ENCODE results near the gene TOR1A.

The TOR1A gene

DNA sequence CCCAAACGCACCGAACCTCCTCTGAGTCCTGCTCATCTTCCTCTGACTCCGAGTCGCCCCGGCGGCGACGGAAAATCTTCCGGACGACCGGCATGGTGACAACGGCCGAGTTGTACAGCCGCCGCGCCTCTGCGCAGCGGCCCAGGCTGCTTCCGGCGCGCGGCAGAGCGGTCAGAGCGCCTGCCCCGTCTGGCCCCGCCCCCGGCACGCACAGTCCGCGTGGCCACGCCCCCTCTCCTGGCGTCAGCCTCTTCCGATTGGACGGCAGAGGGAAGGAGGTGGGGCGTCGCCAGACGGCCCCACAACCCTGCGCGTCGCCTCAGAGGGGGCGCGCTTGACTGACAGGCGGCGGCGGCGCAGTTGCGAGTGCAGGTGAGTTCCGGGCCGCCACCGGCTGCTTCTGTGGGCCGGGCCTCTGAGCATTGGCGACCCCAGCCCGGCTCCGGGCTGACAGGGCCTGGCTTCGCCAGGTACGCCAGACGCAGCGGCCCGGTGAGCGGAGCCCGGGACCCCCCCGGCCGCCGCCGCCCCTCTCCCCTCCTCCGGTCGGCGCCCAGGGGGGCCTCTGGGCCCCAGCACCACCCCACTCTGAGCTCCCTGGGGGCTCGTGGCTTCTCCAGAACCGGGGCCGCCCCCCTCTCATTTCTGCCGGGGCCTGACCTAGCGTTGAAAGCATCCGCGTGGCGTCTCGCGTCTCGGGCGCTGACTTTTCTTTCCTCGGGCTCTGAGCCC lies 11.4 kb upstream of the TOR1A start, which contains the start of the genes C9orf78 and USP20:
C9orf78 (minus strand) TSS at position 148 of the 732 bp plus-strand sequence; CDS start at position 94, 54 bp downstream.
USP20 (plus strand) TSS at position 331 of the 732 bp plus-strand sequence. CDS start 17,098 bp downstream, outside the sequence.
- peak within 1 kb of the TSS; percentile 76 for H3K9ac ChIP-seq (ENCODE audit: low read depth, low read length)
- no peaks in the 10 kb centered on the region for H3K9me3 ChIP-seq (ENCODE audit: insufficient read depth, low read depth, low read length)
- H3K27me3 ChIP-seq (ENCODE audit: insufficient read depth, low read length) = no peaks in the 10 kb centered on the region
- H3K36me3 ChIP-seq (ENCODE audit: insufficient read depth, low read length) = peaks cover 31% of the 10 kb centered on the region
- under 1% methylated on average over 81 of the region's 81 CpGs for WGBS
- peak within 1 kb of the TSS; percentile 31; the same call in 1 of the 2 replicates for H3K27ac ChIP-seq (ENCODE audit: low read depth, low read length)
- peak within 1 kb of the TSS; percentile 85 for H3K4me3 ChIP-seq (ENCODE audit: low read length)
- peaks cover 12% of the 10 kb centered on the region for H3K4me1 ChIP-seq (ENCODE audit: insufficient read depth, low read length)

DNA sequence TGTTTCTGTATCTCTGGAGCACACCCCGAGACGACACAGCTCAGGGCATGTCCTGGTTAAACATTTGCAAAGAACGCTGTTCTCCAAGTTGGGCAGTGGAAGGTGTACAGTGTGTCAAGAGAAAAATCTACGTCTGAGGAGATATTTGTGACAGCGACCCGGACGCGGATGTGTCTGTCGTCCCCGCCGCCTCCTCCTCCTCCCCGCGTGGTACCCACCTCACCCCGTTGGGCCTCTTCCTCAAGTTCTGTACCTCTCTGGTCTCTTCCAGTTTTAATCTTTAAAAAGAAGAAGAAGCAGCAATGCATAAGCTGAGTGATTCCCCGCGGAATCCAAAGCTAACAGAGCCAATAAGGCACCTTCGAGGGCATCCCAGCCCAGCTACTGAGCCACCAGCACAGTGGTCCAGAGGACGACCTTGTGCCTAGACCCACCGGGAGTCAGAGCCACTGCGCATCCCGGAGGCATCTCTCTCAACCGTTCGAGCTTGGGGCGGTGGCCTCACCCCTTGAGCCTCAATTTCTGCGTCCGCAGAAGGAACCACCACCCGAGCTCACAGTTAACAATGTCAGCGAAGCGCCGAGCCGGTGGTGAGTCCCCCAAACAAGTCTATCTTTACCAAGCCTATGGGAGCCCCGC lies 10.7 kb upstream of the TOR1A start:
- Histone ChIP-seq H3K4me3 (ENCODE audit: low read length) (peak overlapping the region; percentile 85), H3K4me1 (ENCODE audit: insufficient read depth, low read length) (peaks cover 12% of the 10 kb centered on the region), H3K9me3 (ENCODE audit: insufficient read depth, low read depth, low read length) (no peaks in the 10 kb centered on the region), H3K9ac (ENCODE audit: low read depth, low read length) (peak overlapping the region; percentile 76), H3K27ac (ENCODE audit: low read depth, low read length) (0 out of 2 replicates have a peak overlapping the region, but pooled peaks have one; percentile 9), H3K36me3 (ENCODE audit: insufficient read depth, low read length) (peaks cover 38% of the 10 kb centered on the region), H3K27me3 (ENCODE audit: insufficient read depth, low read length) (no peaks in the 10 kb centered on the region)
- WGBS = 5% methylated on average over 32 of the region's 32 CpGs

DNA sequence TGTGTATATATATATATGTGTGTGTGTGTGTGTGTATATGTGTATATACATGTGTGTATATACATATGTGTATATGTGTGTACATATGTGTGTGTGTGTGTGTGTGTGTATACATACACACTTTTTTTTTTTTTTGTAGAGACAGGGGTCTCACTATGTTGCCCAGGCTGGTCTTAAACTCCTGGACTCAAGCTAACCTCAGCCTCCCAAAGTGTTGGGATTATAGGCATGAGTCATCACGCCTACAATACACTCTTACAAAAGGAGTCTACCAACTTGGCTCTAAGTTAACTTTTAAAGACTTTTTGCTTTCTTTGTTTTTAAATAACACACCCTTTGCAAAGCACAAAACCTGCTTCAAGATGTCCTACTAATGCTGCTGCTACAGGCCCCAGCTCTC lies 9.0 kb upstream of the TOR1A start:
- no peak overlapping the region for H3K27ac ChIP-seq (ENCODE audit: low read depth, low read length)
- H3K9ac ChIP-seq (ENCODE audit: low read depth, low read length) = no peak overlapping the region
- no peaks in the 10 kb centered on the region for H3K27me3 ChIP-seq (ENCODE audit: insufficient read depth, low read length)
- peaks cover 53% of the 10 kb centered on the region for H3K36me3 ChIP-seq (ENCODE audit: insufficient read depth, low read length)
- H3K4me1 ChIP-seq (ENCODE audit: insufficient read depth, low read length) = peaks cover 10% of the 10 kb centered on the region
- H3K9me3 ChIP-seq (ENCODE audit: insufficient read depth, low read depth, low read length) = no peaks in the 10 kb centered on the region
- 88% methylated on average over 1 of the region's 1 CpG for whole genome bisulfite sequencing
- no peak overlapping the region for H3K4me3 ChIP-seq (ENCODE audit: low read length)

DNA sequence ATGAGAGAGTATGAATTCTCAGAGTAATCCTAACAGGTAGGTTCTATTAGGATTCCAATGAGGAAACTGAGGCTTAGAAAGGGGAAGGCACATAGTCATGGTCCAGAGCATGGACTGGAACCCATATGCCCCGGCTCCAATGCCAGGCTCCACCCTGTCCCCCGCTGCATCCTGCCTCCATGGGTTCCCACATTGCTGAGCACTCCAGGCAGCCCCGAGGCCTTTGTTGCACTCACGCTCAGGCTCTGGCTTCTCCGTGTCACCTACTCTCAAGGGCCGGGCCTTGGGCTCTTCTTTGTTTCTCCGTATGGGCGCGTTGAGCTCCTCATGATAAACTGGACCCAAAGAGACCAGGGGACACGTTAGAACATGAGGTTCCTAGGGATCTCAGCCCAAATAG lies 5.0 kb upstream of the TOR1A start:
- H3K27ac ChIP-seq (ENCODE audit: low read depth, low read length) = no peak overlapping the region
- H3K9me3 ChIP-seq (ENCODE audit: insufficient read depth, low read depth, low read length) = no peaks in the 10 kb centered on the region
- H3K4me3 ChIP-seq (ENCODE audit: low read length) = no peak overlapping the region
- H3K27me3 ChIP-seq (ENCODE audit: insufficient read depth, low read length) = no peaks in the 10 kb centered on the region
- no peak overlapping the region for H3K9ac ChIP-seq (ENCODE audit: low read depth, low read length)
- 95% methylated on average over 10 of the region's 10 CpGs for WGBS
- H3K4me1 ChIP-seq (ENCODE audit: insufficient read depth, low read length) = no peaks in the 10 kb centered on the region
- H3K36me3 ChIP-seq (ENCODE audit: insufficient read depth, low read length) = peaks cover 64% of the 10 kb centered on the region

DNA sequence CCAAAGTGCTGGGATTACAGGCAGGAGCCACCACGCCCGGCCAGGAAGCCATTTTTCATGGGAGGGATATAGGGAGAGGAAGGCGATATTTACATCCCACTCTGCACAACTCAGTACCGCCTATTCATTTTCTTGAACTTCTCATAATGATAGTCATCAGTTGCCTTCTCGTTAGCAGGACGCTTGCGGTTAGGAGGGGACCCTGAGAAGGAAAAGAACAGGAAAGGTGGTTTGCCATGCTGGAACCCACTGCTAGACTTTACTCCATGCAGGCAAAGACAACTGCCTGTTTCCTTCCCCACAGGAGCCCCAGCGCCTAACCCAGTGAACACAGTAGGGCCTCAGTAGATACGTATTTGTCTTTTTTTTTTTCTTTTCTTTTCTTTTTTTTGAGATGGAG lies 4.1 kb upstream of the TOR1A start:
- Histone ChIP-seq H3K9me3 (ENCODE audit: insufficient read depth, low read depth, low read length) (no peaks in the 10 kb centered on the region), H3K9ac (ENCODE audit: low read depth, low read length) (no peak overlapping the region), H3K27me3 (ENCODE audit: insufficient read depth, low read length) (no peaks in the 10 kb centered on the region), H3K36me3 (ENCODE audit: insufficient read depth, low read length) (peaks cover 61% of the 10 kb centered on the region), H3K4me3 (ENCODE audit: low read length) (no peak overlapping the region), H3K4me1 (ENCODE audit: insufficient read depth, low read length) (no peaks in the 10 kb centered on the region), H3K27ac (ENCODE audit: low read depth, low read length) (no peak overlapping the region)
- over 99% methylated on average over 8 of the region's 9 CpGs for WGBS

DNA sequence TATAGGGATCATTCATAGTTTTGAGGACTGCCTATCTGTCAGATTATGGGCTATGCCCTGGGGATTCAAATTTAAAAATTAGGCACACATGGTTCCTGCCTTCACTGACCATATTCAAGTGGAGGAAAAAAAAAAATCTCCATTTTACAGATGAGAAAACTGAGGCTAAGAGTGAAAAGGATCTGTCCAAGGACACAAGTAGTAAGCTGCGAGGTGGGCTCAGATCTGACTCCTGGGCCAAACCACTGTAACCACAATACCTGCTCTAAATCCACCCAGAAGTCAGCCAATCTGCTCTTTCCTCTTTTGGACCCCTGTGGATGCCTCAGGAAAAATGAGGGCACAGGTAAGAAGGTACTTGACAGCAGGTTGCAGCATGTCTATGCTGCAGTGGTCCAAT lies 2.8 kb upstream of the TOR1A start:
- 100% methylated on average over 1 of the region's 1 CpG for WGBS
- H3K27ac ChIP-seq (ENCODE audit: low read depth, low read length) = no peak overlapping the region
- no peaks in the 10 kb centered on the region for H3K27me3 ChIP-seq (ENCODE audit: insufficient read depth, low read length)
- no peak overlapping the region for H3K9ac ChIP-seq (ENCODE audit: low read depth, low read length)
- H3K4me3 ChIP-seq (ENCODE audit: low read length) = no peak overlapping the region
- peaks cover 57% of the 10 kb centered on the region for H3K36me3 ChIP-seq (ENCODE audit: insufficient read depth, low read length)
- H3K9me3 ChIP-seq (ENCODE audit: insufficient read depth, low read depth, low read length) = no peaks in the 10 kb centered on the region
- peaks cover 4% of the 10 kb centered on the region; the same call in 1 of the 2 replicates for H3K4me1 ChIP-seq (ENCODE audit: insufficient read depth, low read length)

DNA sequence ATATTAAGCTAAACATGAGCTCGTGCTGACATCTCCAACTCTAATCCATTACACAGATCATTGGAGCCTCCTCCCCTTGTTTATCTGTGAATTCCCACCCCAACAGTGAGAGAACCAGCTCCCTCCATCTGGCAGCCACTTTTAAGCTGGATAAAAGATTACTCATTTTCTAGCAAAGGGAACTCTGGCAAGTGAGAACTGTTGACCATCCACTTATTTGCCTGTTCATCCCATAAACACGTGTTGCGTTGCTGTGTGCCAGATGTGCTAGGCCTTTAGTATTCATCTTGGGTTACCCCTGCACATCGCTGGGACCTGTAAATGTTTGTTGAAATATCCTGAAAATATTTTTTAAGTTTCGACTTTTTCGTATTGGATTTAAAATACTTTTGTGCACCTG lies 2.4 kb upstream of the TOR1A start:
- H3K9ac ChIP-seq (ENCODE audit: low read depth, low read length) = no peak overlapping the region
- H3K9me3 ChIP-seq (ENCODE audit: insufficient read depth, low read depth, low read length) = no peaks in the 10 kb centered on the region
- no peaks in the 10 kb centered on the region for H3K27me3 ChIP-seq (ENCODE audit: insufficient read depth, low read length)
- no peak overlapping the region for H3K4me3 ChIP-seq (ENCODE audit: low read length)
- no peak overlapping the region for H3K27ac ChIP-seq (ENCODE audit: low read depth, low read length)
- H3K36me3 ChIP-seq (ENCODE audit: insufficient read depth, low read length) = peaks cover 57% of the 10 kb centered on the region
- 92% methylated on average over 6 of the region's 6 CpGs for WGBS
- H3K4me1 ChIP-seq (ENCODE audit: insufficient read depth, low read length) = peaks cover 4% of the 10 kb centered on the region; the same call in 1 of the 2 replicates

DNA sequence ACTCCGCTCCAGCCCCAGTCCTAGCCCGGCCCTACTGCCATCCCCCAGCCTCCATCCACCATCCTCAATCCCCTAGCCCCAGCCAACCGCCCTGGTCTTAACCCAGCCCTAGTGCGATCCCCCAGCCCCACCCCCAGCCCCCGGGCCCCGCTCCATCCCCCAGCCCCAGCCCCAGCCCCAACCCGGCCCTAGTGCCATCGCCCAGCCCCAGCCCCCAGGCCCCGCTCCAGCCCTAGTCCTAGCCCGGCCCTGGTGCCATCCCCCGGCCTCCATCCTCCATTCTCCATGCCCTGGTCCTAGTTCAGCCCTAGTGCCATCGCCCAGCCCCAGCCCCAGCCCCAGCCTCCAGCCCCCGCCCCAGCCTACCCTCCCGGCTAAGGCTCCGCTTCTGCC lies 398 bp downstream of the TOR1A start:
- H3K36me3 ChIP-seq (ENCODE audit: insufficient read depth, low read length) = peaks cover 50% of the 10 kb centered on the region
- peak overlapping the region; percentile 82 for H3K4me3 ChIP-seq (ENCODE audit: low read length)
- under 1% methylated on average over 12 of the region's 15 CpGs for WGBS
- H3K27me3 ChIP-seq (ENCODE audit: insufficient read depth, low read length) = no peaks in the 10 kb centered on the region
- peak overlapping the region; percentile 88 for H3K9ac ChIP-seq (ENCODE audit: low read depth, low read length)
- no peaks in the 10 kb centered on the region for H3K9me3 ChIP-seq (ENCODE audit: insufficient read depth, low read depth, low read length)
- peak overlapping the region; percentile 67; the same call in 1 of the 2 replicates for H3K27ac ChIP-seq (ENCODE audit: low read depth, low read length)
- H3K4me1 ChIP-seq (ENCODE audit: insufficient read depth, low read length) = peaks cover 4% of the 10 kb centered on the region; the same call in 1 of the 2 replicates

DNA sequence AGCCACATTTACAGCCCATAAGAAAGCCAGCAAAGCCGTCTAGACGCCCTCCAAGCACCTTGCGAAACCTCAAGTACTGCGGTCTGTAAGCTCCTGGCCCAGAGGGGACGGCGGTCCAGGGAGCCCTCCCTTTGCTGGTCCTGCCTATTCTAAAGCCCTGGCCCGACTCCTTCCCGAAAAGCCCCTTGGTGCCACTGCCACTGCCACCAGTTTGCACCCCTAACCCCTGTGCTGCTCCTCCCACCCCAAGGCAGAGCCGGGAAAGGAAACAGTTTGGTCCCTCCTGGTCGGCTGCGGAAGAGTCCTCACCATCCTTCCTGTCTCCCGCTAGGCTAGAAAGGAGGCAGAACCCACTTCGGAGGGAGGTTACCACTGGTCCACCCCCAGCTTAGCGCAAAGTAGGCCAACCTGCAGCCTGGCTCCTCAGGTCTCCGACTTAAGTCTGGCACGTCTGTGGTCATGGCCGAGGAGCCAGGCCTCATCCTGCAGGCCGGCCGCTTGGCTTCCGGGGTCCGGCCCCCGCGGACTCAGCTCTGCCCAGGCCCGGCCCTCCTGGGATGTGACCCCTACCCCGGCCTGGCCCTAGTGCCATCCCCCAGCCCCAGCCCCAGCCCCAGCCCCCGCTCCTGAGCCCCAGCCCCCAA lies 916 bp downstream of the TOR1A start:
- Histone ChIP-seq H3K36me3 (ENCODE audit: insufficient read depth, low read length) (peaks cover 51% of the 10 kb centered on the region), H3K27me3 (ENCODE audit: insufficient read depth, low read length) (no peaks in the 10 kb centered on the region), H3K9me3 (ENCODE audit: insufficient read depth, low read depth, low read length) (no peaks in the 10 kb centered on the region), H3K4me1 (ENCODE audit: insufficient read depth, low read length) (peaks cover 4% of the 10 kb centered on the region; the same call in 1 of the 2 replicates), H3K9ac (ENCODE audit: low read depth, low read length) (peak overlapping the region; percentile 75), H3K27ac (ENCODE audit: low read depth, low read length) (no peak overlapping the region), H3K4me3 (ENCODE audit: low read length) (peak overlapping the region; percentile 82)
- WGBS = 25% methylated on average over 25 of the region's 26 CpGs

DNA sequence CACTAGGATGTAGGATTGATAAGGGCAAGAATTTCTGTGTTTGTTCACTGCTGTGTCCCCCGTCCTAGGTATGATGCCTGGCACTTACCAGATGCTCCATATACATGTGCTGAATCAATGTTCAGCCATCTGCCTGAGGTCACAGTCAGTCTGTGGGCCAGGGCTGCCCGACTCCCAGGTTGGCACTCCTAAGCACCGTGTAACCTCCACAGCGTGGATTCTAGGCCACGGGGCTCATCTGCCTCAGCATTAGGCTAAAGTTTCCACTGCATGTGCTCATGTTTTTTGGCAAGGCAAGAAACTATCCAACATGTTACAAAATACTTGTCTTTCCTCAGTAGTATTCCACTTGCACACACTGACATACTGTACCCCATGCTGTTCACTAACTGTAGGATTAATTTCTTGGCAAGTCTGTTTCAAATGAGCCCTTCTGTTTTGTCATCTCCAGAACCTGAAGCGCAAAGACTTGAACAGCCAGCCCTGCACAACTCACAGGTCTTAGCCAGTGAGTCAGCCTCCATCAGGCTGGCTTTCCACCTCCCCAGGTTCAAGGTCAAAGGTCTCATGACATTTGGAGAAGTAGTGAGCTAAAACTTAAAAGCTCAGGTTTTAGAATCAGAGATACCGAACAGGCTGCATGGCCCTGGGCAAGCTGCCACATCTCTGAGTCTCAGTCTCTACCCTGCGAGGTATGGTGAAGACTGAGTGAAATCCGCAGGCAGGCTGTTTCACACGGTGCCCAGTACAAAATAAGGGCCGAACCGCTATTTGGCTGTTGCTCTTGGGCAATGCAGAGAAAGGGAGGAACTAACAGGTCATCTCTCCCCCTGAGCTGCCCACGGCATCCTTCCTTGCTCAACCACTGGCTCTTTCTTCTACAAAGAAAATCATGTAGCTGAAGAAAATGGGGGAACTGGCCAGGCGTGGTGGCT lies 7.2 kb downstream of the TOR1A start:
- WGBS = 90% methylated on average over 14 of the region's 14 CpGs
- Histone ChIP-seq H3K4me1 (ENCODE audit: insufficient read depth, low read length) (no peaks in the 10 kb centered on the region), H3K27ac (ENCODE audit: low read depth, low read length) (no peak overlapping the region), H3K36me3 (ENCODE audit: insufficient read depth, low read length) (peaks cover 89% of the 10 kb centered on the region), H3K4me3 (ENCODE audit: low read length) (no peak overlapping the region), H3K9me3 (ENCODE audit: insufficient read depth, low read depth, low read length) (no peaks in the 10 kb centered on the region), H3K27me3 (ENCODE audit: insufficient read depth, low read length) (no peaks in the 10 kb centered on the region), H3K9ac (ENCODE audit: low read depth, low read length) (no peak overlapping the region)

All from HUES64 (cell line).